HG02852 (cell line): ENCODE measurements around the gene ACOT2.

Experiments
- ATAC-seq: cut with Tn5 transposase; IDR thresholded peaks from one replicate; pipeline ENCODE4 v1.9.1; 2021; ENCODE audit warnings: mild to moderate bottlenecking, moderate library complexity; ENCODE audit not compliant: unreplicated experiment

ACOT2 gene

DNA sequence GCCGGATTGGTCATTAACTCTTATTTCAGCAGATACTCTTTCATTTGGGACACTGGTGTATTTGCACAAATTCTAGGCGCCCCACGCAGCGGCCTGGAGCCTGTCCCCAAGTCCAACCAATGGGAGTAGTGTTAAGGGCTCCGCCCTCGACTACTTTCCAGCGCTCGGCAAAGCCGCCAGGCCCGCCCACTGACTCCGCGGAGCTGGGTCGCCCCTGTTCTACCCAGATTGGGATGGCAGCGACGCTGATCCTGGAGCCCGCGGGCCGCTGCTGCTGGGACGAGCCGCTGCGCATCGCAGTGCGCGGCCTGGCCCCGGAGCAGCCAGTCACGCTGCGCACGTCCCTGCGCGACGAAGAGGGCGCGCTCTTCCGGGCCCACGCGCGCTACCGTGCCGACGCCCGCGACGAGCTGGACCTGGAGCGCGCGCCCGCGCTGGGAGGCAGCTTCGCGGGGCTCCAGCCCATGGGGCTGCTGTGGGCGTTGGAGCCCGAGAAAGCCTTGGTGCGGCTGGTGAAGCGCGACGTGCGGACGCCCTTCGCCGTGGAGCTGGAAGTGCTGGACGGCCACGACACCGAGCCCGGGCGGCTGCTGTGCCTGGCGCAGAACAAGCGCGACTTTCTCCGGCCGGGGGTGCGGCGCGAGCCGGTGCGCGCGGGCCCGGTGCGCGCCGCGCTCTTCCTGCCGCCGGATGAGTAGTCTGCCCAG, 43.5 kb downstream of the ACOT2 start, which contains the start of gene ACOT6:
ACOT6 (plus strand) TSS at position 179 of the 707 bp plus-strand sequence; CDS start at position 234, 55 bp downstream.
- peak; percentile 76 for ATAC-seq

DNA sequence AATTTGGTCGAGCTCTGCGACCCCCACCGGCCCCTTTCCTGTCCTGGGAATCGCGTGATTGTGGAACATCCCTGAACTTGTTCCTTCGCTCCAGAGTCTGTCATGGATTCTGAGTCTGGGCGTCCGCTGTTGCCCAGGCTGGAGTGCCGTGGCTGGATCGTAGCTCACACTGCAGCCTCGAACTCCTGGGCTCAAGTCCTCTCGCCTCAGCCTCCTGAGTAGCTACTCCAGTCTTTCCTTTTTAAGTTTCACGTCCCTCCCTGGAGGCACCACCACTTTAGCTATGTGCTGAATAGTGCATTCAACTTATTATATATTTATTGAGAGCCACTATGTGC, 44.0 kb downstream of the ACOT2 start:
- peak; percentile 13 for ATAC-seq

DNA sequence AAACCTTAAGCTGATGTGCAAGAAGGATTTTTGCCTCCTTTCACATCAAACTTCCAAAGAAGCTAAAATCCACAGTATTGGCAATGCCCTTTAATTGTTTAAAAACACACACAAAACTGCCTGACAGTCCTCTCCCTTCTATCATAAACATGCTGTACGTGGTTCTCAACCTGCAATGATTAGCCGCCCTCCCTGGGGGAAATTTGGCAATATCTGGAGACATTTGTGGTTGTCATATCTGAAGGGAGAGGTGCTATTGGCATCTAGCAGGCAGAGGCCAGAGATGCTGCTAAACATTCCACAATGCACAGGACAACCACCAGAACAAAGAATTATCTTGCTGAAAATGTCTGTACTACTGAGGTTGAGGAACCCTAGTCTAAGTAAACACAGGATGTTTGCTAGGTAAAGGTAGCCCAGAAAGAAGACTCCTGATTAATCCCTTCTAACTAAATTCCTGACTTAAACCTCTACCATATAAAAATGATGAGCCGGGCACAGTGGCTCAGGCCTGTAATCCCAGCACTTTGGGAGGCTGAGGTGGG, 44.5 kb downstream of the ACOT2 start:
- no peak for ATAC-seq

DNA sequence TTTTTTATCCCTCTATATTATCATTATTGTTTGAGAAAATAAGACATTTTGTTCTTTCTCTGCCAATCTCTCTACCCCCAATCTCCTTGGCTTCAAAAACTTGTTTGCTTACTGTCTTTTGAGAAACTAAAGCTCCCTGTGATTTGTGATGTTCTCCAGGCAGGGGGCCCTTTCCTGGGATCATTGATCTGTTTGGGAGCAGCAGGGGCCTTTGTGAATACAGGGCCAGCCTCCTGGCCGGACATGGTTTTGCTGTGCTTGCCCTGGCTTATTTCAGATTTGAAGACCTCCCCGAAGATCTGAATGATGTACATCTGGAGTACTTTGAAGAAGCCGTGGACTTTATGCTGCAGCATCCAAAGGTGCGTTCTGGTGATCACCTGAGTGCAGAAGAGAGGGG, 47.8 kb downstream of the ACOT2 start:
- ATAC-seq: no peak

DNA sequence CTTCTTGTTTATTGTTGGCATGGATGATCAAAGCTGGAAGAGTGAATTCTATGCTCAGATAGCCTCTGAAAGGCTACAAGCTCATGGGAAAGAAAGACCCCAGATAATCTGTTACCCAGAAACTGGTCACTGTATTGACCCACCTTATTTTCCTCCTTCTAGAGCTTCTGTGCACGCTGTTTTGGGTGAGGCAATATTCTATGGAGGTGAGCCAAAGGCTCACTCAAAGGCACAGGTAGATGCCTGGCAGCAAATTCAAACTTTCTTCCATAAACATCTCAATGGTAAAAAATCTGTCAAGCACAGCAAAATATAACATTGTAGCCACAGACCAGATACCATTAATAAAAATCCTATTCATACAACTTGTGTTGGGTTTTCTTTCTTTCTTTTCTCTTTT, 50.5 kb downstream of the ACOT2 start:
- no peak for ATAC-seq

DNA sequence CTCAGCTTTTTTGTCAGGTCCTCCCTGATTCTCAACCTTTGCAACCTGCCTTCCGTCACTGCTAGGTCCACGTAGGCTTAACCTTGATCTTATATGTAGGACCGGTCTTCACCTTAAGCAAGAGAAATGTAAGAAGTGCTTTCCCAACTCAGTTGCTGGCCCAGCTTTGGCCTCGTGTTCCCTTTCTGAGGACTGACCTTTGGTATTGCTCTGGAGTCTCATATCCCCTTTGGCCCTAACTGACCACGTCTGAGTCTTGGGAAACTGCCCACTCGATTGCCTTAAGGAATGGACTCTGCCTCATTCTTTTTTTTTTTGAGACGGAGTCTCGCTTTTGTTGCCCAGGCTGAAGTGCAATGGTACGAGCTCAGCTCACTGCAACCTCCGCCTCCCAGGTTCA, 51.3 kb downstream of the ACOT2 start:
- ATAC-seq: no peak

DNA sequence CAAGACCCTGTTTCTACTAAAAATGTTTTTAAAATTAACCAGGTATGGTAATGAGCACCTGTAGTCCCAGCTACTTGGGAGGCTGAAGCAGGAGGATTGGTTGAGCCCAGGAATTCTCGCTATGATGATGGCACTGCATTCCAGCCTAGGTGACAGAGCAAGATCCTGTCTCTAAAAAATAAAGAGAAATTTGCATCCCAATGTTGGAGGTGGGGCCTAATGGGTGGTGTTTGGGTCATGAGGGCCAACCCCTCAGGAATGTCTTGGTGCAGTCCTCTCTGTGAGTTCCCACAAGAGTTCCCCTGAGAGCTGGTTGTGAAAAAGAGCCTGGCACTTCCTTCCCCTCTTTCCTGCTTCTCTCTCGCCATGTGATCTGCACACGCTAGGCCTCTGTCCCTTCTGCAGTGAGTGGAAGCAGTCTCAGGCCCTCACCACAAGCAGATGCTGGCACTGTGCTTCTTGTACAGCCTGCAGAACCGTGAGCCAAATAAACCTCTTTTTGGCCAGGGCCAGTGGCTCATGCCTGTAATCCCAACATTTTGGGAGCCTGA, 54.6 kb downstream of the ACOT2 start:
- ATAC-seq: no peak
